ENCODE measurements around the gene TECPR1. TPM values are rescaled to one million over a fixed set of nuclear protein-coding genes. Genes with fewer than 3 reads are reported as not detected.
A peak's percentile ranks its signal among the peaks of the same experiment; 100 is the strongest.

Gene TECPR1
- total RNA-seq, 1 donor from 2014 or later: 62.5 TPM

GRCh38 chr7:98213888-98214810 lies 37.9 kb downstream of the TECPR1 start:
- peak; percentile 8 for DNase-seq (ENCODE audit: low read depth)

DNA sequence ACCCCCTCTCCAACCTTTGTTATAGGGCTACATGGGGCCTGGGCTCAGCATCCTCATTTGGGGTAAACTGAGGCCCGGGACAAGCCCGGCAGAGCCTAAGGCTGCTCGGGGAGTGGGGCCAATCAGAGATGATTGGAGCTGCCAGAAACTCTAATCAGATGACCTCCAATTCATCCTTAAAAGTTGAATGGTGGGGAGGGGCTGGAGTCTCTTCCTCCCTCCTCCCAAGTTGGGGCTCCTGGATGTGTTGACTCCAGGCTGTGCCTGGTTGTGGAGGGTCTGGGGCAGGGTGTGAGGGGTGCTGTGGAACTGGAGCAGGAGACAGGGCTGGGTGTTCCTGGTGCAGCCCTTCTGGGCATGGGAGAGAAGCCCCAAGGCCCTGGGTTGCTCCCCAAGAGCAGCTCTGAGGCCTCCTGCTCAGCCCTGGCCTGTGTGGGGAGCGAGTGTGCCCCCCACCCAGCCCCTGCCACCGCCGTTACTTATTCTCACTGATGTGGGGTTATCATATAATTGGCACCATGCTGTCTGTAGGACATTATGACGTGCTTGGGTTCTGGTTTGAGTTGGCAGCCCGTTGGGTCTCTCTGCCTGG lies 38.6 kb downstream of the TECPR1 start:
- no peak for DNase-seq (ENCODE audit: low read depth)

- DNase-seq (ENCODE audit: low read depth): no peak
Measured at GRCh38 chr7:98212532-98213041, 39.4 kb downstream of the TECPR1 start.

DNA sequence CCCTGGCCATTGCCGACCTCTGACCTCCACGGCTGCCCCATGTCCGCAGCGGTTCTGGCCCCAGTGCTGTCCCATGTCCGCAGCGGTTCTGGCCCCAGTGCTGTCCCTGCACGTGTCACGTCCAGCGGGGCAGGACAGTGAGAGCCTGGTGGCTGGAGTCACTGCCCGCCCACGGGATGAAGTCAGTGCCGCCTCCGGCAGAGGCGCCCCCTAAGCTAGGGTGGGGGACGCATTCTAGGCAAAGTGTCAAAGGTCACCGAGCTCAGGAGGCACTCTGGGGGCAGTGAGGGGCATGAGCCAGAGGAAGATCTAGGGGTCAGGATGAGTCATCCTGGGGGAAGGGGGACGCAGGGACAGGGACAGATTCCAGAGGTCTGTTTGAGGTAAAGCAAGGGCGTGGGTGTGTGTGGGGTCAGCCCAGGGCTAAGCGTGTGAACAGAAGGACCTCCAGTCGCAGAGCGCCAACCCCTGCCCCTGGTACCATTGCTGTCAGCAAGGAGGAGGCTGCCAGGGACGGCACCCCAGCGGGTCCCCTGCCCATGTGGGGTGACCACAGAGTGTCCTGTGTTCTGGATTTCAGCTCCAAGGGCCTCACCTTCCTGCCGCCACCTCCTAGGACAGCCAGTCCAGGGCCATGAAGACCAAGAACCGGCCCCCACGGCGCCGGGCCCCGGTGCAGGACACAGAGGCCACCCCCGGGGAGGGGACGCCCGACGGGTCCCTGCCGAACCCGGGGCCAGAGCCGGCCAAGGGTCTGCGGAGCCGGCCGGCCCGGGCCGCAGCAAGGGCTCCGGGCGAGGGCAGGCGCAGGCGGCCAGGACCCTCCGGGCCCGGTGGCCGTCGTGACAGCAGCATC lies 40.1 kb downstream of the TECPR1 start:
- no peak for DNase-seq (ENCODE audit: low read depth)

- peak; percentile 9 for DNase-seq (ENCODE audit: low read depth)
Measured at GRCh38 chr7:98211221-98211675, 40.8 kb downstream of the TECPR1 start, which contains the start of gene BHLHA15. TSS of gene BHLHA15 (plus strand) at chr7:98211439. CDS start at chr7:98212310, 871 bp downstream.

DNA sequence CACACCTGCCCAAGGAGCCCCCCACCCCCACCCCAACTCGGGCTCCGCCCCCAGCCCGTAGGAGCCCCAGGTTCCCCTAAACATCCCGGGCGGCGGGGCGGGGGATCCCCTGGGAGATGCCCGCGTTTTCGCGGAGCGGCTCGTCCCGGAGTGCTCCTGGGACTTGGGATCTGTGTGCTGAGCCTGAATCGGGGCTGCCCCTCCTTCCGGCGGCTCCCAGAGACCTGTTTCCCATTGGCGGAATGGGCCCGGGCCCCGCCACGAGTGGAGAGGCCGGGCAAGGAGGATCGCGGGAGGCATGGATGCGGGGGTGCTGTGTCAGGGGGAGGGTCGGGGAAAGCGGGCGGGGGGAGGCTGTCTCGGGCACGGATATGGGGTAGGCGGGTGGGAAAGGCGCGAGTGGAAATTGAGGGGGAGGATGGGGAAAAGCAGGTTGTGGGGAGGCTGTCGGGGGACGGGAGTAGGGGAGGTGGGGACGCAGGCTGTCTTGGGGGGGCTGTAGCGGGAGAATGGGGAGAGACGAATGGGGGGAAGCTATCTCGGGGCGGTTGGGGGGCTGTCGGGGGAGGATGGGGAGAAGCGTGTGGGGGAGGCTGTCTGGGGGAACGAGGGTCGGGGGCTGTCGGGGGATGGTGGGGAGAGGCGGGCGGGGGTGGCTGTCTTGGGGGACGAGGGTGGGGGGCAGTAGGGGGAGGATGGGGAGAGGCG lies 41.4 kb downstream of the TECPR1 start:
- no peak for DNase-seq (ENCODE audit: low read depth)

GRCh38 chr7:98209166-98209920 lies 42.7 kb downstream of the TECPR1 start:
- no peak for DNase-seq (ENCODE audit: low read depth)

GRCh38 chr7:98206451-98207330 lies 45.3 kb downstream of the TECPR1 start:
- peak; percentile 50 for DNase-seq (ENCODE audit: low read depth)

- no peak for DNase-seq (ENCODE audit: low read depth)
Measured at GRCh38 chr7:98205162-98205845, 46.7 kb downstream of the TECPR1 start.

GRCh38 chr7:98204670-98205069 lies 47.4 kb downstream of the TECPR1 start:
- DNase-seq (ENCODE audit: low read depth): no peak

DNA sequence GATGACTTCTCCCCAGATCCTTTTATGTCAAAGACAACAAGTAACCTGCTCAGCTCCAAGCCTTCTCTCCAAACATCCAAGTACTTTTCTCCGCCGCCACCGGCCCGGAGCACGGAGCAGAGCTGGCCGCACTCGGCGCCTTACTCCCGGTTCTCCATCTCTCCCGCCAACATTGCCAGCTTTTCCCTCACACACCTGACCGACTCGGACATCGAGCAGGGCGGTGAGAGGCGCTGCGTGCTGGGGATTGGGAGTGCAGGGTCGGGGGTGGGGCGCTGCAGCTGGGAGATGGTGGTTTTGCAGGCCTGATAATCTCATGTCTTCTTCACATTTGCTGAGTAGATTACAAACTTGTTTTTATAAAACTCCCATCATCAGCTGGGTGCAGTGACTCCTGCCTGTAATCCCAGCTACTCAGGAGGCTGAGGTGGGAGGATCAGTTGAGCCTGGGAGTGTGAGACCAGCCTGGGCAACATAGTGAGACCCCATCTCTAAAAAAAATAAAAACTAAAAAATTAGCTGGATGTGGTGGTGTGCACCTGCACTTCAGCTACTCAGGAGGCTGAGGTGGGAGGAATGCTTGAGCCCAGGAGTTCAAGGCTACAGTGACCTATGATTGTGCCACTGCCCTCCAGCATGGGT lies 47.9 kb downstream of the TECPR1 start:
- DNase-seq (ENCODE audit: low read depth): no peak

- no peak for DNase-seq (ENCODE audit: low read depth)
Measured at GRCh38 chr7:98203261-98203963, 48.6 kb downstream of the TECPR1 start.

GRCh38 chr7:98202367-98203195 lies 49.5 kb downstream of the TECPR1 start:
- peak; percentile 74 for DNase-seq (ENCODE audit: low read depth)

DNA sequence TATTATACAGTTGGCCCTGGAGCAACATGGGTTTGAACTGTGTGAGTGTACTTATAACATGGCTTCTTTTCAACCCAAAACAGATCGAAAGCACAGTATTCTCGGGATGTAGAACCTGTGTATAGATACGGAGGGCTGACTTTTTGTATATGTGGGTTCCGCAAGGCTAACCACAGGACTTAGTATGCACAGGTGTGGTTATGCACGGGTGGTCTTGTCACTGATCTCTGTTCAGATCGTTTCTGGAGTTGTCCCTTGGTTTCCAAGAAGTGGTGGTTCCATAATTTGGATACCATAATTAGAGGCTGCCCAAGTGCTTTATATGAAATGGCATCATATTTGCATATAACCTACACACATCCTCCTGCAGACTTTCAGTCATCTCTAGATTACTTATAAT lies 51.7 kb downstream of the TECPR1 start:
- no peak for DNase-seq (ENCODE audit: low read depth)

DNA sequence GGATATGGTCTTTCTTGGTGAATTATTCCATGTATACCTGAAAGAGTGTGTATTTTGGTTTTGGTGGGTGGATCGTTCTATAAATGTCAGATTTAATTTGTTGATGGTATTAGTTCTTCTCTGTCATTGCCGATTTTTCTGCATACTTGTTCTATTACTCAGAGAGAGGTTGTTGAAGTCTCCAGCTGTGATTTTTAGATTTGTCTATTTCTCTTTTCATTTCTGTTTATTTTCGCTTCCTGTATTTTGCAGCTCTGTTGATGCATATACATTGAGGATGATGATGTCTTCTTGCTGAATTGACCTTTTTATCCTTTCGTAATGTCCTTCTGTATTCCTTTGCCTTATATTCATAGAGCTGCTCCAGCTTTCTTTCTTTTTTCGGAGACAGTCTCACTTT lies 52.9 kb downstream of the TECPR1 start:
- DNase-seq (ENCODE audit: low read depth): no peak
